GM10248 (cell line): ENCODE results near the gene ING2.

Source experiments
- CTCF ChIA-PET: fragments of 300-600 bp; sonication (Branson Sonifier 250); formaldehyde crosslinking; extraction: SDS; loops from one replicate; lab custom pipeline; 2021; ENCODE audit warnings: antibody characterized with exemption; lab: Yijun Ruan, JAX
- POLR2A ChIA-PET: fragments of 350-650 bp; sonication (Branson Sonifier 250); formaldehyde crosslinking; extraction: SDS; loops from one replicate; lab custom pipeline; 2020; ENCODE audit warnings: antibody characterized with exemption; lab: Yijun Ruan, JAX
- DNase-seq: peaks from one replicate; pipeline ENCODE4 v3.0.0; 2012; ENCODE audit errors: extremely low spot score
- CTCF ChIP-seq: IDR thresholded peaks from 2 replicates; pipeline ENCODE4 v1.5.1; 2012; ENCODE audit warnings: mild to moderate bottlenecking, low read depth; ENCODE audit errors: extremely low read depth, missing control alignments, control extremely low read depth

The ING2 gene

GRCh38 chr4:183506389-183506735 is 1.5 kb downstream of the ING2 start:
- DNase-seq, result no peak
- ChIA-PET POLR2A (no interaction called here), CTCF (interaction anchor here (0.8 kb wide), 1 partner anchor 8 kb away, joined by 3 read pairs; no protein-coding TSS in a partner anchor)
- no peak for TF ChIP-seq CTCF

DNA sequence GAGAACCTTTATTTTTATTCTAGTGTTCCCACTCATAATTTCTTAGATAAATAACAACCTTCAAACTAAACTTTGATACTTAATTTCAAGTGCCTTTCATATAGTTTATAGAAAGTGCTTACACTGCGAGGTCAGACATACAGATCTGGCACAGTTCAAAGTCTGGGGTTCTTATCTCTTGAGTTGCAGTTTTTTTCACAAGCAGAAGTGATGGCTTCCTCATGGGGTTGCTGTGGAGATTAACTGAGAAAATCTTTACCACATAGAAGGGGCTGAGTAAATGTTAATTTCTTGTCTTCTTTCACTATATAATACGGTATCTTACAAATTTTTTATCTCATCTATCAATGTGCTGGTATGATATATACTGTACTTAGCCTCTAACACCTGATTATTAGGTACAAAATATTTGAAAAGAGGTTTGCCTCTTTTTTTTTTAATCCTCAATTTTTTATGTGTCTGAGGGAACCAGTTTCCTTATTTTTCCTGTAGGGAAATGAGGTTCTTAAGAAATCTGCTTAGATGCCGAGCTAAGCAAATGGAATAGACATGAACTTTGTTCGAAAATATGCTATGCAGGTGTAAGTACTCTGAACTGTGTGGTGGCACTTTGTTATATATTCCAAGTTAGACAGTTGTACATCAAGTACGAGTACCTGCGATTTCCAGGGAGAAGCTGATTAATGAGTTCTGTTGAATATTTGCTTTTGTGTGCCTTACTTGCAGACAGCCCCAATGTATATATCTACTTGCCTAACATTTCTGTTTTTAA is 3.3 kb downstream of the ING2 start:
- no peak for DNase-seq
- ChIA-PET CTCF (interaction anchor here (0.9 to 1.3 kb wide), 4 partner anchors 9 to 64 kb away, joined by 3 to 6 read pairs (median 3); partner anchors contain the start of gene CDKN2AIP), POLR2A (no interaction called here)
- no peak for TF ChIP-seq CTCF

GRCh38 chr4:183508697-183509335 is 4.0 kb downstream of the ING2 start:
- ChIA-PET CTCF (no interaction called here), POLR2A (no interaction called here)
- no peak for DNase-seq
- TF ChIP-seq CTCF, result no peak

DNA sequence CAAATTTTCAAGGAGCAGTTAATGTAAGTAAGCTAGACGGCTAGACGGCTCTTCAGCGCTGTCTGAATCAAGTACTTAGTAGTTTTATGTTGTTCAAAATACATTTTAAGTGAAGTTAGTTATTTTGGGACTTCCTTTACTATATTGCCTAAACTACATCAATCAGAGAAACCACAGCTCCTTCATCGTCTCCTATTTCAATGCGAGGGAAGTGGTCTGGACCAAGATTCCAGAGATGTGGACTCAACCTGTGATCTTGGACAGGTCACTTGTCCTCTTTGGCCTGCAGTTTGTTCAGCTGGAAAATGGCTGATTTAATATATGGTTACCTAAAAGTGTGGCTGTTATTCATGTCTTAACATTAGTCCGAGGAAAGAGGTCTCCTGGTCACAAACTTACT is 10.6 kb downstream of the ING2 start:
- no peak for DNase-seq
- CTCF ChIA-PET, result interaction anchor here (0.9 to 1.3 kb wide), 3 partner anchors 9 to 24 kb away, joined by 3 to 4 read pairs (median 3); no protein-coding TSS in a partner anchor
- TF ChIP-seq CTCF, result no peak
- POLR2A ChIA-PET, result no interaction called here

GRCh38 chr4:183517194-183517593 is 12.3 kb downstream of the ING2 start:
- no peak for DNase-seq
- TF ChIP-seq CTCF, result no peak
- CTCF ChIA-PET, result interaction anchor here (1.0 to 1.3 kb wide), 3 partner anchors 10 to 13 kb away, joined by 3 read pairs; no protein-coding TSS in a partner anchor
- POLR2A ChIA-PET, result no interaction called here

DNA sequence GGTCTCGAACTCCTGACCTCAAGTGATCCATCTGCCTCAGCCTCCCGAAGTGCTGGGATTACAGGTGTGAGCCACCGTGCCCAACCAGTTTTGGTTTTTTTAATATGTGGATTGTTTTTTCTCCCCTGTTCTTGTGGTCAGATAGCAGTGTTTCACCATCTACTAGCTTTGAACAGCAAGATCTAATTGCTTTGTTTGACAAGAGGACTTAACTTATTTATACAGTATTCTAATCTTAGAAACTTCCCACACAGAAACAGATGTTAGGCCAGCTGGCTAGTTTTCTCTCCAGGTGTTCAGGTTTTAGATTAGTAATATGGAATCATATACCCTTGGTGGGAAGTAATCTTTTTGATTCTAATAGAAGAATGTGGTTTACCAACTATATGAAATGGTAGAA is 12.9 kb downstream of the ING2 start:
- DNase-seq, result no peak
- no peak for TF ChIP-seq CTCF
- ChIA-PET POLR2A (no interaction called here), CTCF (interaction anchor here (1.0 to 1.3 kb wide), 2 partner anchors 10 to 12 kb away, joined by 3 read pairs; no protein-coding TSS in a partner anchor)
